Chondrocyte (in vitro differentiated cells): ENCODE results near the gene SOX18. TPM values are rescaled to one million over a fixed set of nuclear protein-coding genes. Genes with fewer than 3 reads are reported as not detected.
A peak's percentile ranks its signal among the peaks of the same experiment; 100 is the strongest.

ENCODE experiments used
- DNase-seq: peaks from one replicate; pipeline ENCODE4 v3.0.0; 2021; ENCODE audit warnings: mixed read lengths, low spot score
- H3K27ac Mint-ChIP-seq: one replicate; pipeline ENCODE4 v1.8.0; 2021; ENCODE audit warnings: mild to moderate bottlenecking, moderate library complexity, mixed read lengths; ENCODE audit not compliant: unreplicated experiment
- H3K27me3 Mint-ChIP-seq: 2 replicates; pipeline ENCODE4 v1.8.0; 2021; ENCODE audit warnings: low read depth, mixed read lengths
- H3K36me3 Mint-ChIP-seq: 2 replicates; pipeline ENCODE4 v1.8.0; 2021; ENCODE audit warnings: low read depth, mixed read lengths
- H3K4me1 Mint-ChIP-seq: 2 replicates; pipeline ENCODE4 v1.8.0; 2021; ENCODE audit warnings: low read depth, mild to moderate bottlenecking, mixed read lengths
- H3K4me3 Mint-ChIP-seq: one replicate; pipeline ENCODE4 v1.8.0; 2021; ENCODE audit warnings: mild to moderate bottlenecking, moderate library complexity, mixed read lengths; ENCODE audit not compliant: unreplicated experiment
- H3K9me3 Mint-ChIP-seq: 2 replicates; pipeline ENCODE4 v1.8.0; 2021; ENCODE audit warnings: low read depth, mixed read lengths
- CTCF ChIP-seq: fragments of 200-600 bp; sonication (generic); IDR thresholded peaks from 2 replicates; pipeline ENCODE4 v1.5.0; 2021; ENCODE audit warnings: antibody characterized with exemption, mild to moderate bottlenecking, moderate library complexity
- total RNA-seq: library from RNA; stranded (reverse); gene quantifications from 3 replicates; pipeline ENCODE4 v1.2.1, GENCODE V29; 2021

SOX18 gene
- total RNA-seq, 1 donor from 2014 or later: 2.3 TPM

- H3K4me1 Mint-ChIP-seq: peaks cover 14% of the 10 kb centered on the region
- no peaks in the 10 kb centered on the region for H3K9me3 Mint-ChIP-seq
- H3K36me3 Mint-ChIP-seq: peaks cover under 1% of the 10 kb centered on the region
- H3K27me3 Mint-ChIP-seq: peaks cover 6% of the 10 kb centered on the region
- DNase-seq: no peak
- H3K4me3 Mint-ChIP-seq: peak overlapping the region; percentile 65
- peak; percentile 26 for TF ChIP-seq CTCF
- no peak overlapping the region for H3K27ac Mint-ChIP-seq
Observed at GRCh38 chr20:64039293-64040160, 9.9 kb downstream of the SOX18 start.

- H3K4me3 Mint-ChIP-seq: peak overlapping the region; percentile 65
- H3K9me3 Mint-ChIP-seq: no peaks in the 10 kb centered on the region
- peak; percentile 87 for TF ChIP-seq CTCF
- H3K4me1 Mint-ChIP-seq: peaks cover 8% of the 10 kb centered on the region
- peaks cover 6% of the 10 kb centered on the region for H3K27me3 Mint-ChIP-seq
- DNase-seq: no peak
- H3K27ac Mint-ChIP-seq: no peak overlapping the region
- peaks cover 6% of the 10 kb centered on the region for H3K36me3 Mint-ChIP-seq
Observed at GRCh38 chr20:64038565-64039292, 10.7 kb downstream of the SOX18 start.

- Mint-ChIP-seq H3K36me3 (peaks cover 10% of the 10 kb centered on the region), H3K4me3 (no peak overlapping the region), H3K9me3 (no peaks in the 10 kb centered on the region), H3K27me3 (peaks cover 6% of the 10 kb centered on the region), H3K4me1 (peaks cover 6% of the 10 kb centered on the region), H3K27ac (no peak overlapping the region)
- no peak for DNase-seq
- no peak for TF ChIP-seq CTCF
Observed at GRCh38 chr20:64038224-64038564, 11.2 kb downstream of the SOX18 start.

- Mint-ChIP-seq H3K9me3 (no peaks in the 10 kb centered on the region), H3K4me3 (peak overlapping the region; percentile 16), H3K4me1 (peaks cover 6% of the 10 kb centered on the region), H3K27ac (no peak overlapping the region), H3K36me3 (peaks cover 10% of the 10 kb centered on the region), H3K27me3 (peaks cover 6% of the 10 kb centered on the region)
- no peak for TF ChIP-seq CTCF
- no peak for DNase-seq
Observed at GRCh38 chr20:64037498-64038213, 11.8 kb downstream of the SOX18 start.

GRCh38 chr20:64037199-64037497, 12.3 kb downstream of the SOX18 start:
- Mint-ChIP-seq H3K27ac (no peak overlapping the region), H3K27me3 (peaks cover 6% of the 10 kb centered on the region), H3K4me1 (peaks cover 6% of the 10 kb centered on the region), H3K9me3 (no peaks in the 10 kb centered on the region), H3K36me3 (peaks cover 13% of the 10 kb centered on the region), H3K4me3 (no peak overlapping the region)
- no peak for DNase-seq
- TF ChIP-seq CTCF: no peak
